Body of pancreas (tissue), 4 donors: ENCODE measurements around the gene NCOA3. TPM values are rescaled to one million over a fixed set of nuclear protein-coding genes. Genes with fewer than 3 reads are reported as not detected.

Experiments
- ATAC-seq: fragments of 150-250 bp; one replicate; pipeline ENCODE4 v1.9.1; 2016
- DNase-seq, 4 donors: peaks; one replicate each; pipeline ENCODE4 v3.0.0-alpha.2; 2019
- H3K27ac ChIP-seq, 4 donors: fragments of 200-600 bp; sonication (generic); 1 replicate in 3 of 4; 2 replicates in 1 of 4; pipeline versions ENCODE4 v1.5.1 to v1.6.1; 2016 to 2019; ENCODE audit warnings: mild to moderate bottlenecking in 1 of 4, mixed read lengths in 1 of 4, moderate library complexity in 1 of 4
- H3K27me3 ChIP-seq, 2 donors: fragments of 200-600 bp; sonication (generic); one replicate each; pipeline ENCODE4 v1.6.0; 2016; ENCODE audit warnings: mild to moderate bottlenecking in 1 of 2
- H3K36me3 ChIP-seq, 2 donors: fragments of 200-600 bp; sonication (generic); replicated peaks in 1 of 2; 2 replicates each; pipeline ENCODE4 v1.5.1; 2016; ENCODE audit warnings: low read depth in 2 of 2; ENCODE audit not compliant: insufficient read depth in 1 of 2
- H3K4me1 ChIP-seq: fragments of 200-600 bp; sonication (generic); one replicate; pipeline ENCODE4 v1.6.0; 2016
- H3K4me3 ChIP-seq, 2 donors: fragments of 200-600 bp; sonication (generic); 1 replicate in 1 of 2; 2 replicates in 1 of 2; pipeline ENCODE4 v1.5.1; 2016 to 2019
- H3K9me3 ChIP-seq, 3 donors: fragments of 200-600 bp; sonication (generic); 1 replicate in 2 of 3; 2 replicates in 1 of 3; pipeline ENCODE4 v1.5.1; 2016
- CTCF ChIP-seq, 7 experiments: fragments of 450-650 bp in 4 of 7; fragments of 200-600 bp in 3 of 7; sonication (generic) in 3 of 7; IDR thresholded peaks; one replicate each; pipeline ENCODE4 v1.5.1; 2016 to 2019; ENCODE audit warnings: antibody characterized with exemption in 7 of 7
- POLR2A ChIP-seq, 3 donors: fragments of 450-650 bp; IDR thresholded peaks; one replicate each; pipeline ENCODE4 v1.6.1; 2016; ENCODE audit warnings: antibody characterized with exemption in 3 of 3, mild to moderate bottlenecking in 2 of 3
- WGBS, 2 donors: methylation state at CpG; one replicate each; pipeline ENCODE4 v1.1.5; 2017; 5-methylcytosine and 5-hydroxymethylcytosine counted together
- intact Hi-C: fragments of 100-400 bp; cut with DNase I; formaldehyde crosslinking; loops from one replicate; pipeline ENCODE4 v1.15.1; 2023
- total RNA-seq, 2 donors: library from RNA; depleted of rRNA; stranded (reverse); fragments of >200 nt; gene quantifications; one replicate each; pipeline ENCODE4 v1.1.0, GENCODE V29; 2016

The NCOA3 gene
- total RNA-seq, 2 donors from 2014 or later, result 14.8 to 17.1 TPM

DNA sequence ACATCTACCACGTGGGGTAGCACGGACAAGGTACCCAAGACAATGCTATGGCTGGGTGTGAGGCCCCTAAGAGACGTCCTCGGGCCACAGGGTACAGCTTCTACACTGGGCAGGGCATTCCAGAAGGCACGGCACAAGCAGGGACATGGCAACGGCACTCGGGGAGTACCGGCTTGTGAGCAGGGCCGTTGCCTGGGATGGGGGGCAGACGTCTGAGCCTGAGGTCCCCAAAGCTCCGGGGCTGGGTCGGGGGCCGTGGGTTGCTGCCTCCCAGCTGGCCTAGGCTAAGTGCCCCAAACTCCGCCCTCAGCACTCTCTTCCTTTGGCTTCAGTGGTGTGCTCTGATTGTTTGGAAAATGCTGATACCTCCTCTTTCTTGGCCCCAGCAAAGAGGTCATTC, 173.0 kb downstream of the NCOA3 start:
- Histone ChIP-seq H3K4me1 (no peaks in the 10 kb centered on the region), H3K27me3 (no peaks in the 10 kb centered on the region), H3K27ac (no peak overlapping the region), H3K36me3 (no peaks in the 10 kb centered on the region), H3K4me3 (no peak overlapping the region), H3K9me3 (no peaks in the 10 kb centered on the region)
- 56 to 77% methylated on average over 6 to 14 of the region's 14 CpGs for WGBS, 2 donors
- ATAC-seq (no peak), DNase-seq (no peak)
- TF ChIP-seq POLR2A (IDR thresholded peaks at IDR 0.05) (no peak), CTCF (IDR thresholded peaks at IDR 0.05) (no peak)
- intact Hi-C loops, result loop anchor here (5.0 kb wide), 1 partner anchor 948 kb away; no protein-coding TSS in a partner anchor

DNA sequence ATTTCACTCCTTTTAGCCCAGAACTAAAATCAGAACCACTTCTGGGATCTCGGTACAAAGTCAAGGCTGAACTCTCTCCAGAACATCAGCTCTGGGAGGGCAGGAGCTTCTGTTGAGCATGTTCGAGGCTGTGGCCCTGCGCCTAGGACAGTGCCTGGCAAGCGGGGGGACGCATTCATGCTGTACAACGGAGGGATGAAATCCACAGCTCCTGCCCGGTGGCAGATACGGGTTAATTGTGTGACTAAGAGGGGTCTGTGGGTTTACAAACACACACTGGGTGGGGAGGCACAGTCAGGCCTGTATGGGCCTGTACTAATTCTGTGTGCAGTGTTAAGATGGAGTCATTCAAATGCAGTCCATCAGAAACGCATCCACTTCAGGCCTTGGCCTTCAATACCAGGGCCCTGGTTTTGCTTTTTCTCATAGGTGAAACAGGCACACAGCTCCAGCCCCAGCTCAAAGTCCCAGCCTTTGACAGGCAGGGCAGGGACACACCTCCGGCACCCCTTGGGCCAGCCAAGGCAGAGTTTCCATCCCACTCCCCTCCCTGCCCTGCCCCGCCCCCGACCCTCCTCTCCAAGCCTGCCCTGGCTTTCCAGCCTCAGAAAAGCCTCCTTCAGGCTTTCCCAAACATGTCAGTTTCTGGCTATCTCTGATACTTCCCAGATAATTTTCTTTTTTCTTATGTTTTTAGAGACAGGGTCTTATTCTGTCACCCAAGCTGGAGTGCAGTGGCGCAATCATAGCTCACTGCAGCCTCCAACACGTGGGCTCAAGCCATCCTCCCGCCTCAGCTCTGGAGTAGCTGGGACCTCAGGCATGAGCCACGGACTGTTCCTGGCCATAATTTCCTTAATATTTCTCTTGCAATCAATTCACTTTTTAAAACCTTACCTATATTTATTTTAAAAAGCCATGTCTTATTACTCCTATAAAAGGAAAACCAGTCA, 173.8 kb downstream of the NCOA3 start:
- ATAC-seq (no peak), DNase-seq (no peak)
- Histone ChIP-seq H3K9me3 (no peaks in the 10 kb centered on the region), H3K36me3 (no peaks in the 10 kb centered on the region), H3K4me1 (no peaks in the 10 kb centered on the region), H3K27me3 (no peaks in the 10 kb centered on the region), H3K27ac (no peak overlapping the region), H3K4me3 (no peak overlapping the region)
- WGBS, 2 donors, result 84 to 91% methylated on average over 15 to 16 of the region's 16 CpGs
- intact Hi-C loops, result loop anchor here (5.0 kb wide), 1 partner anchor 947 kb away; no protein-coding TSS in a partner anchor
- TF ChIP-seq POLR2A (IDR thresholded peaks at IDR 0.05) (no peak), CTCF (IDR thresholded peaks at IDR 0.05) (no peak)

- no peak overlapping the region for H3K27ac ChIP-seq
- no peaks in the 10 kb centered on the region for H3K36me3 ChIP-seq
- no peak for ATAC-seq
- H3K9me3 ChIP-seq, result no peaks in the 10 kb centered on the region
- WGBS, 2 donors, result 61 to 63% methylated on average over 13 to 20 of the region's 20 CpGs
- no peaks in the 10 kb centered on the region for H3K4me1 ChIP-seq
- intact Hi-C loops, result loop anchor here (5.0 kb wide), 1 partner anchor 946 kb away; no protein-coding TSS in a partner anchor
- no peak overlapping the region for H3K4me3 ChIP-seq
- H3K27me3 ChIP-seq, result no peaks in the 10 kb centered on the region
- TF ChIP-seq CTCF (IDR thresholded peaks at IDR 0.05) (no peak), POLR2A (IDR thresholded peaks at IDR 0.05) (no peak)
- DNase-seq, result no peak
These were observed 174.6 kb downstream of the NCOA3 start for GRCh38 chr20:47676219-47676721.

DNA sequence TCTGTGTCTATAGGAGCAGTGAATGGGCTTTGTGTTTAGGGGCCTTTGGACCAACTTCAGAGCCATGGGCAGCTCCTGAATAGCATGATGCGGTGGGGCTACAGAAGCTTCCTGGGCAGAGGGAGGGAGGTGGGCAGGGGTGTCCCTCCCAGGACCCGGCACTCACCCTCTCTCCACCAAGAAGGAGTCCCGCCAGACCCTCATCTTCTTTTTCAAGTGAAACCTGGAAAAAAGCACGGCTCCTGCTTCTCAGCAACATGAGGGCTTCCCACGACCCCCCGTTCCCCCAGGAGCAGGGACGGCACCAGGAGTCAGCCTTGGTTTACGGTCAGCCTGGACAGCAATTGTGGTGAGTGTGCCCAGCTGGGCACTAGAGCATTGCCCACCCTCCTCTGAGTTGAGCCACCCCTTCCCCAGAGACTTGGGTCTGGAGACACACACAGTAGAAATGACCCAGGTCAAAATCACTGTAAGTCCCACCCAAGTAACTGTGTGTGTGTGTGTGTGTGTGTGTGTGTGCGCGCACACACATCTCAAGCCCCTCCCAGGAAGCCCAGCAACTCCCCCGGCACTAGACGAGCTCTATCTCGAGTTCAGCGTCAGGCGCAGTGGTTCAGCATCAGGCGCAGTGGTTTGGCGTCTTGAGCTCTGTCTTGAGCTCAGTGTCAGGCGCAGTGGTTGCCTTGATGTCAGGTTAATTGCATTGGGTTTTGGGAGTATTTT, 175.4 kb downstream of the NCOA3 start:
- Histone ChIP-seq H3K4me3 (no peak overlapping the region), H3K27ac (no peak overlapping the region), H3K9me3 (no peaks in the 10 kb centered on the region), H3K27me3 (no peaks in the 10 kb centered on the region), H3K36me3 (no peaks in the 10 kb centered on the region), H3K4me1 (no peaks in the 10 kb centered on the region)
- 68 to 73% methylated on average over 11 to 18 of the region's 18 CpGs for WGBS, 2 donors
- intact Hi-C loops, result loop anchor here (5.0 kb wide), 1 partner anchor 945 kb away; no protein-coding TSS in a partner anchor
- no peak for TF ChIP-seq POLR2A (IDR thresholded peaks at IDR 0.05)
- no peak for TF ChIP-seq CTCF (IDR thresholded peaks at IDR 0.05)
- ATAC-seq (no peak), DNase-seq (no peak)
